ENCODE results near the gene FAM168A.

The FAM168A gene

DNA sequence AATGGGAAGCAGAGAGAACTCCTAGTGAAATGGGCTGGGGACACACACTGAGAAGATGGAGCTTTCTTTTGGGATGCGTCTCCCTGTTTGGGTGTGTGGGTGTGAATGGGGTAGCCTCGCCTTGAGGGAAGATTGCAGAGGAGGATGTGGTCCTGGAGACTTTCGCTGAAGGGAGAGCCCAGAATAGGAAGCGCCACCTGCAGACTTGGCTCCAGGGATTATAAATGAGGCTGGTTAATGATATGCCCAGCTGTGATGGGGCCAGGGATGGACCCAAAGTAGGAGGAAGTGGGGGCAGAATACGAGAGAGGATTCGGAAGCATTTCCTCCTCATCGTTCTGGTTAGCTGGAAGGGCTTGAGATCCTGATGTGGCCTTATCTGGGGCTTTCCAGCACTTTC lies 208.0 kb downstream of the FAM168A start:
- Histone ChIP-seq H3K27me3 (ENCODE audit: control insufficient read depth, insufficient read depth, low read length) (no peaks in the 10 kb centered on the region), H3K36me3 (ENCODE audit: control insufficient read depth, insufficient read depth, low read length) (no peaks in the 10 kb centered on the region), H3K4me3 (ENCODE audit: low read length) (no peak overlapping the region), H3K9ac (ENCODE audit: low read length) (no peak overlapping the region), H3K27ac (ENCODE audit: low read depth, low read length) (no peak overlapping the region), H3K4me1 (ENCODE audit: control insufficient read depth, insufficient read depth, low read length) (no peaks in the 10 kb centered on the region)

DNA sequence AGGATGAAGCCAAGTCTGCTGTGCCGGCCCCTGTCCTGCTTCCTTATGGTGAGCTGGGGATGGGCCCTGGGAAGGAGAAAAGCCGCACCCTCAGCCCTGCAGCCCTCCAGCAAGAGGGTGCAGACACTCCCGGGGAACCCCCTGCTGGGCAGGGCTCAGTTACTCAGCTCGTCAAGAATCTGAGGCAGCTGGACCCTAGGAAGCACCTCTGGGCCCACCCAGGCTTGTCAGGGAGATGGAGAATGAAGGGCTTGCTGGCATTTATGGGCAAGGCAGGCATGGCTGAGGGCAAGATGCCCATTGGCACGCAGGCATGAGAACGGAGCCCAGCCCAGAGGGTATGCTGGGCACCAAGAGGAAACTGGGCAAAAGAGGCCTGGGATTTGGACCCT lies 208.8 kb downstream of the FAM168A start:
- Histone ChIP-seq H3K27me3 (ENCODE audit: control insufficient read depth, insufficient read depth, low read length) (no peaks in the 10 kb centered on the region), H3K9ac (ENCODE audit: low read length) (no peak overlapping the region), H3K4me3 (ENCODE audit: low read length) (no peak overlapping the region)

DNA sequence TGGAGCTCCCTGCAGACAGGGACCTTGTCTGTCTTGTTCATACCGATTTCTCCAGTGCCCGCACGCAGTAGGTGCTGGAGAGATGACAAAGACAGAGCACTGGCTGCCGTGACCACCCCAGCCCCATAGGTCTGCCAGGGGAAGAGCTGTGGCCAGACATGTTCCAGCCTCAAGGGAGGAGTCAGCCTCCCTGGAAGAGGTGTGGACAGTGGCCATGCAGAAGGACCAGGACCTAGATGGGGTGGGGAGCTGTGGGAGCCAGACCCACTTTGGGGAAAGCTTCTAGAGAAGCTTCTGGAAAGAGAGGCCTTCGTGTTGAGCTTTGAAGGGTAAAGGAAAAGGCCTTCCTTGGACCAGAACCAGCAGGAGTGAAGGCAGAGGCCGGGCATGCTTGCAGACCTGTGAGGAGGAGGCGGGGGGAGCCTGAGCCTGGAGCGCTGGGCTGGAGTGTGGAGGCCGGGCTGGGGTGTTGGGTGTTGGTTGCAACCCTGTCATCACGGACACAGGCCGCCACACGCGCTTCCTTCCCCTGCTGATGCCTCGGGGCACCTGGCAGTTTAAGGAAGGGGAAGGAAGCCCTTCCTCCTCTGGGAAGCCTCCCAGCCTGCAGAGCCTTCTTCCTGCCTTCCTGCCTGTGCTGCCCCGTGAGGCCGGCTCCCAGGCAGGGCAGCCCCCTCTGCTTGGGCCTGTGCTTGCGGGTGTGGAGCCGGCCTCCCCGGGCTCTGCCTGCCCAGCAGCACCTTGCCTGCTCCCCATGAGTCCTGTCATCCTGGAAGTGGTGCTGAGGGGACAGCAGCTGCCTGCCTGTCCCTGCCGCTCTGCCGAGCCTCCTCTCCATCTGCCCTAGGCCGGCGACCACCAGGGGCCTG lies 209.4 kb downstream of the FAM168A start:
- H3K27ac ChIP-seq (ENCODE audit: low read depth, low read length), result no peak overlapping the region
- H3K4me3 ChIP-seq (ENCODE audit: low read length), result no peak overlapping the region
- H3K27me3 ChIP-seq (ENCODE audit: control insufficient read depth, insufficient read depth, low read length), result no peaks in the 10 kb centered on the region
- no peaks in the 10 kb centered on the region for H3K36me3 ChIP-seq (ENCODE audit: control insufficient read depth, insufficient read depth, low read length)
- no peak overlapping the region for H3K9ac ChIP-seq (ENCODE audit: low read length)
- H3K4me1 ChIP-seq (ENCODE audit: control insufficient read depth, insufficient read depth, low read length), result no peaks in the 10 kb centered on the region

More for the DNA sequence above, 208.8 kb downstream of the FAM168A start:
- Histone ChIP-seq H3K36me3 (ENCODE audit: control insufficient read depth, insufficient read depth, low read length) (no peaks in the 10 kb centered on the region), H3K4me1 (ENCODE audit: control insufficient read depth, insufficient read depth, low read length) (no peaks in the 10 kb centered on the region), H3K27ac (ENCODE audit: low read depth, low read length) (no peak overlapping the region)

DNA sequence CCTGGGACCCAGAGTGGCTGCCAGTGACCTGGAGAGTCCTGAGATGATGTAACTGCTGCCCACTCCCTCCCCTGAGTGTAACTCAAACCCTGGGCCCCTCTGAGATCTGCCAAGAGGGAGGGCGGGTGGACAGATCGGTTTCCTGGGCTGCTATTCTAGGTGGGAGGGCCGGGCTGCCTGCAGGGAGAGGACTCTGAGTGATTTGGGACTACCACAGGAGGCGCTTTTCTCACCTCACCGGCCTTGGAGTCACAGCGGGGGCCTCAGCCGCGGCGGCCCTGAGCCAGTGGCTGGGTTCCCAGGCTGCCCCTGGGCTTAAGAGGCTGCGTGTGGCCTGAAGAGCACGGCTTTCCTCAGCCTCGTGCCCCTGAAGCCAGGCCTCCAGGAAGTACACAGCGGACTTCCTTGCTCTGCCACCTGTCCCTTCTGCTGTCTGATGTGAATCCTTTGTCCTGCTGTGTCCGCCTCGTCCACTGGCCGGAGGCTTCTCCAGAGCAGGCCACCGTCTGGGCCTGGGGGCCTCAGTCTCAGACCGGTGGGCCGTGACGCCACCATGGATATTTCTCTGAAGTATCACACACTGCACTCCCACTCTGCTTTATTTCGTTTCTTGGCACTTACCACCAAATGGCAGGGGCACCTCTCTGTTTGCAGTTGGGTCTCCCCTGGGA lies 210.2 kb downstream of the FAM168A start:
- Histone ChIP-seq H3K9ac (ENCODE audit: low read length) (no peak overlapping the region), H3K4me3 (ENCODE audit: low read length) (no peak overlapping the region), H3K4me1 (ENCODE audit: control insufficient read depth, insufficient read depth, low read length) (no peaks in the 10 kb centered on the region), H3K27me3 (ENCODE audit: control insufficient read depth, insufficient read depth, low read length) (no peaks in the 10 kb centered on the region), H3K36me3 (ENCODE audit: control insufficient read depth, insufficient read depth, low read length) (no peaks in the 10 kb centered on the region), H3K27ac (ENCODE audit: low read depth, low read length) (no peak overlapping the region)

DNA sequence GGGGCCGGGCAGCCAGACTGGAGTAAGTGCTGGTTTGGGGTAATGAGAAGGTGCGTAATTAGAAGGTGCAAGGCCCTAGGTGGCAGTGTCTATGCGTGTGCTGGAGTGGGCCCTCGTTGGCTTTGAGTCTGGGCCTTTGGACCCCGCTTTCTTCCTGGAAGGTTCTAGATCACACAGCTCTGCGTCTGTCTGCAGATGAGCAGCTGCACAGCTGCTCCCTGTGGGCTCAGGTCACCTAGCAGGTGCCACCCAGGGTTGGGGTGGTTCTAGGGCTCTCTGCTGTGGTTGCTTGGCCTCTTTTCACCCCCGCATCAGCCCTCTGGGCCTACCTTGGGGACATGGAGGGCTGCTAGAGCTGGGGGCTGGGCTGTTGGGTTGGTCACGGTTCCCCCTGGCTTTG lies 211.4 kb downstream of the FAM168A start:
- no peak overlapping the region for H3K27ac ChIP-seq (ENCODE audit: low read depth, low read length)
- H3K27me3 ChIP-seq (ENCODE audit: control insufficient read depth, insufficient read depth, low read length), result no peaks in the 10 kb centered on the region
- no peaks in the 10 kb centered on the region for H3K4me1 ChIP-seq (ENCODE audit: control insufficient read depth, insufficient read depth, low read length)
- no peak overlapping the region for H3K4me3 ChIP-seq (ENCODE audit: low read length)
- H3K36me3 ChIP-seq (ENCODE audit: control insufficient read depth, insufficient read depth, low read length), result no peaks in the 10 kb centered on the region
- H3K9ac ChIP-seq (ENCODE audit: low read length), result no peak overlapping the region

DNA sequence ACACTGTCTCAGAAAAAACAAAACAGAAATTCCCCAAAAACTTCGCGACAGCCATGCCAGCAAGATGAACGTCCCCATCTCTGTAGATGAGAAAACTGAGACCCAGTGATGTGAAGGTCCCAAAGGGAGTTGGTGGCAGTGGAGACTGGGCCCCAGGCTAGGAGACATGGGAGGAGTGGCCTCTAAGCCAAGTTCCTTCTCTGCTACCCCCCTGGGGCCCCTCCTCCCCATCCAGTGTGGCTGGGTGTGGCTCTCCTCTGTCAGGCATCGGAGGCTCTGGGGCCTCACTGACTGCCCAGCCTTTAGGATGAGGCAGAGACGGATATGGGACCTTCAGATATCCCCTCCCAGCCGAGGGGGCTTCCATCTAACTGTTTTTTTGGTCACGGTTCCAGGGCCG lies 211.9 kb downstream of the FAM168A start:
- Histone ChIP-seq H3K27me3 (ENCODE audit: control insufficient read depth, insufficient read depth, low read length) (no peaks in the 10 kb centered on the region), H3K9ac (ENCODE audit: low read length) (no peak overlapping the region), H3K27ac (ENCODE audit: low read depth, low read length) (no peak overlapping the region), H3K4me3 (ENCODE audit: low read length) (no peak overlapping the region), H3K36me3 (ENCODE audit: control insufficient read depth, insufficient read depth, low read length) (no peaks in the 10 kb centered on the region), H3K4me1 (ENCODE audit: control insufficient read depth, insufficient read depth, low read length) (no peaks in the 10 kb centered on the region)

DNA sequence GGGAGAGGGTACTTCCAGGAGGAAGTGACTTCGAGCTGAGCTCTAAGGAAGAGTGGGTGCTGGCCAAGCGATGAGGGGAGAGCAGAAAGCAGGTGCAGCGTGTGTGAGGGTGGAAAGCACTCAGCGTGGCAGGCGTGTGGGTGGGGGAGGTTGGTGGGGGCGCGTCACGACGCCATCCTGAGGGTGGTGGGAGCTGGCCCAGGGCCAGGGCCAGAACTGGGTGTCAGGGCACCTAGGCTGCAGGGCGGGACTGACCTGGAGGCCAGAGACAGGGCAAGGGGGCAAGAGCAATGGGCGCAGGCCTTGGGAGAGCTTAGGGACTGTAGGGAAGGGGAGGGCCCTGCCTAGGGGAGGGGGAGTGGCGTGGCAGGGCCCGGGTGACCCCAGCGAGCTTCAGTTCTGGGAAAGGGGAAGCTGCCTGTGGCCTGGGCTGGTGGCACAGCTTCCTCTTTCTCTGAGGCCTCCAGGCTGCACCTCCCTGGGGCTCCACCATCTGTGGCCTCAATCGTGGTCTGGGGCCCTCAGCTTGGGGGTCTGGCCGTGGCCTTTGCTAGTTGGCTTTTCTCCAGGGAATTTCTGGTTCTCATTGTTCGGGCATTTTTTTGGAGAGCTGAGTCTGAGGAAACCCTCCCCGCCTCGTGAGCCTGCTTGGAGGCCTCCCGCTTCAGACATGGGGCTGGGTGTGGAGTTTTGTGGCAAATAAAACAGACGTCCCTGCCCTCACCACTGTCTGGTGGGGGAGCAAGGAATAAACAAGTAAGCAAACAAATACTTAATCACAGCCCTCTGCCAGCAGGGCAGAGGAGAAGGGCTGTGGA lies 212.8 kb downstream of the FAM168A start:
- Histone ChIP-seq H3K27ac (ENCODE audit: low read depth, low read length) (peak overlapping the region; percentile 8), H3K9ac (ENCODE audit: low read length) (no peak overlapping the region), H3K4me1 (ENCODE audit: control insufficient read depth, insufficient read depth, low read length) (no peaks in the 10 kb centered on the region), H3K36me3 (ENCODE audit: control insufficient read depth, insufficient read depth, low read length) (no peaks in the 10 kb centered on the region), H3K4me3 (ENCODE audit: low read length) (no peak overlapping the region), H3K27me3 (ENCODE audit: control insufficient read depth, insufficient read depth, low read length) (no peaks in the 10 kb centered on the region)

DNA sequence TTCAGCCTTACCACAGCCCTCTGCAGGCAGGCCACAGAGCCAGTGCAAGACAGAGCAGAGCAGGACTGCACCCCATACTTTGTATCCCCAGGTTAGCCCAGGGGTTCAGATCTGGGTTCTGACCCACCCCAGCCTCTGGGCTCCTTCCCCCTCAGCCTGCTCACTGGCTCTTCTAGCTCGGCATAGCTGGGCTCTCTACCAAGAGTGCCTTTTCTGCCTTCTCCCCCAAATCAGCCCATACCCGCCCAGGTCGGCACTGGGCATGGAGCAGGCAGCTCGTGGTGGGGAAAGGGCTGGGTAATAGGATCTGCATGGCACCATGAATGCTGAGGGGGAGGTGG lies 213.4 kb downstream of the FAM168A start:
- no peaks in the 10 kb centered on the region for H3K36me3 ChIP-seq (ENCODE audit: control insufficient read depth, insufficient read depth, low read length)
- no peaks in the 10 kb centered on the region for H3K4me1 ChIP-seq (ENCODE audit: control insufficient read depth, insufficient read depth, low read length)
- H3K9ac ChIP-seq (ENCODE audit: low read length), result no peak overlapping the region
- H3K27ac ChIP-seq (ENCODE audit: low read depth, low read length), result no peak overlapping the region
- H3K27me3 ChIP-seq (ENCODE audit: control insufficient read depth, insufficient read depth, low read length), result no peaks in the 10 kb centered on the region
- H3K4me3 ChIP-seq (ENCODE audit: low read length), result no peak overlapping the region

DNA sequence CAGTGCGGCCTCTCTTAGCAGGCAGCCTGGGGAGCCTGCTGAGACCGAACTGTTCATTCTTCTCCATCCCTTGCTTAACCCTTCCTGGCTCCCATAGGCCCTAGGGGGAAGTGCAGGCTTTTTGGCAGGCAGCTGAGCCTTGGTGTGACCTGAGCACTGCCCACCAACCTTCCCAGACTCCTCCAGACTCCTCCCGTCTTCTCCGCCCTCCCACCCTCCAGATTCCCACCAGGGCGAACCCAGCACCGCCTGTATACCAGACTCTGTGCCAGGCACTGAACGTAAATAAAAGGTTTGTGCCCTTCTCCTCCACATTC lies 213.8 kb downstream of the FAM168A start:
- Histone ChIP-seq H3K4me1 (ENCODE audit: control insufficient read depth, insufficient read depth, low read length) (no peaks in the 10 kb centered on the region), H3K4me3 (ENCODE audit: low read length) (no peak overlapping the region), H3K9ac (ENCODE audit: low read length) (no peak overlapping the region), H3K27ac (ENCODE audit: low read depth, low read length) (no peak overlapping the region), H3K27me3 (ENCODE audit: control insufficient read depth, insufficient read depth, low read length) (no peaks in the 10 kb centered on the region), H3K36me3 (ENCODE audit: control insufficient read depth, insufficient read depth, low read length) (no peaks in the 10 kb centered on the region)

DNA sequence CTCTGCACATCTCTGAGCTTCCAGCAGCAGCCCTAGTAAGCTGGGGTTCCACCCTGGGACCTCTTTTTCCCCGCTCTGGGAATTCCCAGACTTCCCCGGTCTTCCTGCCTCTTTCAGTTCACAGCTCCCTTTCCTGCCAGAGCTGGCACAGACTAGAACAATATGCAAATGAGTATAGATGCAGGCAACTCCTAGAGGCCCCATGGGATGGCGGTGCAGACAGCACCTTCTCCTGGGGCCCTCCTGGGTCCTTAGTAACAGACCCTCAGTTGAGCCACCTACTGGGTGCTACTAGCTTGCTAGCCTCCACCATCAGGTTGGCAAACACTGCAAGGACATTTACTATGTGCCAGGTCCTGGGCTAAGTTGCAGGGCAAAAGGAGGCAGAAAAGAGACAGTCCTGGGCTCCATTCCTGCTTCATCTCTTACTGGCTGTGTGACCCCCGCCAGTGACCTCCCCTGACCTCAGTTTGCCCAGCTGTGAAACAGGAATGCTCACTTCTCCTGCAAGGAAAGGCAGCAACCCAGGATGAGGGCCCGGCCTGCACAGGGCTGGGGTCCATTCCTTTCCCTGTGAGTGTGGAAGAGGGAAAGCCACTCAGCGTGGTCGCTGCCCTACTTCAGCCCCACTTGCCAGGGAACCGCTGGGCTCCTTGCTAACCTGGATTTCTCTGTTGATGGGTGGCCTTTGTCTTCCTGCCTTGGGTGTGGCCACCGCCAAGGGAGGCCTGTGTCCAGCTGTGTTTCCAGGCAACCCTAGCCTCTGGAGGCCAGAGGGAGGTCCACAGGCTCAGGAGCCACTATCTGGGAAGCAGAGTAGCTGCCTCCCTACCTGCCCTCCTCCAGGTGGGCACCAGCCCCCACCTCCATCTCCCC lies 214.4 kb downstream of the FAM168A start:
- H3K36me3 ChIP-seq (ENCODE audit: control insufficient read depth, insufficient read depth, low read length), result no peaks in the 10 kb centered on the region
- H3K9ac ChIP-seq (ENCODE audit: low read length), result no peak overlapping the region
- no peaks in the 10 kb centered on the region for H3K4me1 ChIP-seq (ENCODE audit: control insufficient read depth, insufficient read depth, low read length)
- H3K27ac ChIP-seq (ENCODE audit: low read depth, low read length), result no peak overlapping the region
- H3K27me3 ChIP-seq (ENCODE audit: control insufficient read depth, insufficient read depth, low read length), result no peaks in the 10 kb centered on the region
- H3K4me3 ChIP-seq (ENCODE audit: low read length), result no peak overlapping the region

DNA sequence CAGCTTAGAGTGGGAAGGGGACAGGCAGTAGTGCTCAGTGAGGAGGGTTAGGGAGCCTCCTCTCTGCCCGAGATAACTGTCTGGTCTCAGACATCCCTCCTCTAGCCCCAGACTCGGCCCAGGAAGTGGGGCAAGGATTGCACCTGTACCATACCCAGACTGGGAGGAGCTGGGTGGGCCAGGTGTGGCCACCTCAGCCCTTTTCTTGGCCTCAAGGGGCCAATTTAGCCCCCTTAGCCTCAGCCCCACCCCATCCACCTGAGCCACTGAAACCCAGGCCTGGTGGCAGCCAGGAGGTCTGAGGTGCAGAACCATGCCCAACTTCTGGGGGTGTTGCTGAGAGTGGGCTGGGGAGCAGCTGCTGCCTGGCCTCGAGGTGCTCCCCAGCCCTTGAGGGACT lies 215.2 kb downstream of the FAM168A start:
- H3K9ac ChIP-seq (ENCODE audit: low read length), result no peak overlapping the region
- no peaks in the 10 kb centered on the region for H3K36me3 ChIP-seq (ENCODE audit: control insufficient read depth, insufficient read depth, low read length)
- H3K4me1 ChIP-seq (ENCODE audit: control insufficient read depth, insufficient read depth, low read length), result no peaks in the 10 kb centered on the region
- no peak overlapping the region for H3K4me3 ChIP-seq (ENCODE audit: low read length)
- no peaks in the 10 kb centered on the region for H3K27me3 ChIP-seq (ENCODE audit: control insufficient read depth, insufficient read depth, low read length)
- no peak overlapping the region for H3K27ac ChIP-seq (ENCODE audit: low read depth, low read length)

DNA sequence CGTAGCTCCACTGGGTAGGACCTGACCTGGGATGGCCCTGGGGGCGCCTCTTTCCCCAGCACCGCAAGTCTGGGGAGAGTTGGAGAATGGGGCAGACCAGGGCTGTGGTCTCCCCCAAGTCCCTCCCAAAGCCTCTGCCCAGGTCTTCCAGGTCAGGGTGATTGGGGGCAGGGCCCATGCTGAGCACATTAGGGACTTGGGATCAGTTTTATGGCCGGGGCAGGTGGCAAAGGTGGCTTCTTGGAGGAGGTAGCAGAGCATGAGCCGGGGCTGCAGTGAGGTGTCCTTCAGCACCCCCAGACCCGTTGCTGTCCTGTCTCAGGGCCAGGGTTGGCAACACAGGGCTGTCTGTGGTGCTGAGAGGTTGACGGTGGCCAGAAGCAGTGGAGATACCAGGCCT lies 215.7 kb downstream of the FAM168A start:
- Histone ChIP-seq H3K36me3 (ENCODE audit: control insufficient read depth, insufficient read depth, low read length) (no peaks in the 10 kb centered on the region), H3K9ac (ENCODE audit: low read length) (no peak overlapping the region), H3K27me3 (ENCODE audit: control insufficient read depth, insufficient read depth, low read length) (no peaks in the 10 kb centered on the region), H3K4me3 (ENCODE audit: low read length) (no peak overlapping the region), H3K4me1 (ENCODE audit: control insufficient read depth, insufficient read depth, low read length) (no peaks in the 10 kb centered on the region), H3K27ac (ENCODE audit: low read depth, low read length) (no peak overlapping the region)
